HG03159 (cell line): ENCODE data around the gene TYW1B.
"Not testable (repeated sequence)": the region's sequence is repeated elsewhere in the genome, so short reads cannot be mapped to it uniquely, and the experiment has no call there.

ENCODE experiments used
- ATAC-seq: cut with Tn5 transposase; IDR thresholded peaks from one replicate; pipeline ENCODE4 v1.9.1; 2021; ENCODE audit warnings: mild to moderate bottlenecking, moderate library complexity; ENCODE audit not compliant: unreplicated experiment

The TYW1B gene

DNA sequence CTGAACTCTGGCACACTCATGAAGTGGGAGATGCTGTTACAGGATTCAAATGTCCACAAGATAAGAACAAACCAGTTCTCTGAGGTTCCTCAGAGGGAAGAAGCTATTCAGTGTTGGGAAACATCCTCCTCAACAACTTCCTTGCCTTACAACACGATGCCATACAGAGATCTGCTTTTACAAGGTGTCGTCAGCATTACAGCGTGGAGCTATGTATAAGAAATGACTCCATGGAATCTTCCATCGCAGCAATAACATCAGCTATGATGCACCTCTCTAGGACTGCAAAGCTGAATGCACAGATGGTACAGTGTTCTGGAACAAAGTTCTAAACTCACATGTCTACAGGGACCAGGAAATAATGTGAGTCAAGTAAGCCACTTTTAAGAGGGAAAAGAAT, 122.3 kb downstream of the TYW1B start:
- ATAC-seq: not testable (repeated sequence)

DNA sequence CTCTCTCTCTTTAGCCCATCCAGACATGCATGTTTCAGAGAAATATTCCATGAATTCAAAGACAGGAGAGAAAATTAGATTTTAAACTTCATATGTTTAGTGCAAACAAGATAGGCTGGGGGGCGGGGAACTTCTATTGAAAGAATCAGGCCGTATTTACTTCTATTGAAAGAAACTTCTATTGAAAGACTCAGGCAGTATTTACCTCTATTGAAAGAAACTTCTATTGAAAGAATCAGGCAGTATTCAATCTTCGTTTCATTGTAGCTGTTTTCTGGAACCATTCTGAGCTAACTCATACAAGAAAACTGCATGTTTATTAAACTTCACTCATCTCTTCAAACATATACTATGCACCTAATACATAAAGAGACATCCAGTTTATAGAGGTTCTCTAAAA, 123.1 kb downstream of the TYW1B start:
- no peak for ATAC-seq

DNA sequence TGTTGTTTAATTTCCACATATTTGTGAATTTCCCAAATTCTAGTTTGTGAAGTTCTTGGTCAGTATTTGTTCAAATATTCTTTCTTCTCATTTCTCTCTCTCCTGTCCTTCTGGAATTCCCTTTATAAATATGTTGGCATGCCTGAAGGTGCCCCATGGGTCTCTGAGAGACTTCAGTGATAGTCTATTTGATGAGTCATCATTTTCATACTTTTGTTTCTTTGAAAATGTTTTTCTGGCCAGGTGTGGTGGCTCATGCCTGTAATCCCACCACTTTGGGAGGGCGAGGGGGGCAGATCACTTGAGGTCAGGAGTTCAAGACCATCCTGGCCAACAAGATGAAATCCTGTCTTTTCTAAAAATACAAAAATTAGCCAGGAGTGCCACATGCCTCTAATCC, 127.5 kb downstream of the TYW1B start:
- not testable (repeated sequence) for ATAC-seq

DNA sequence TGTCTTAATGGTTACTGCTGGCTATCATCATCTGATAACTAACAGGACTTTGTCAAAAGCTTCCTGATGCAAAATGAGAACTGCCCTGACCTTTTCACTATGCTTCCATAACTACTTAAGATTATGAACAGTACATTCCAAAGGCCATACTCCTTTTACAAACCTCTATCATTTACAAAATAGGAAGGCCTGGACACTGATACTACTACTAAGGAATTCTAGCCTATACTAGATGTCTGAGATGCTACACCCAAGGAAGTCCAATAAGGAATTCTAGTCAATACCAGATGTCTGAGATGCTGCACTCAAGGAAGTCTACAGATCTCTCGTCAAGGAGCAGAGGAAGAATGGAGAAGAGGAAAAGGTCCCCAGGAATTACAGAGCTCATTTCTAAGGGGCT, 130.9 kb downstream of the TYW1B start:
- ATAC-seq: not testable (repeated sequence)

DNA sequence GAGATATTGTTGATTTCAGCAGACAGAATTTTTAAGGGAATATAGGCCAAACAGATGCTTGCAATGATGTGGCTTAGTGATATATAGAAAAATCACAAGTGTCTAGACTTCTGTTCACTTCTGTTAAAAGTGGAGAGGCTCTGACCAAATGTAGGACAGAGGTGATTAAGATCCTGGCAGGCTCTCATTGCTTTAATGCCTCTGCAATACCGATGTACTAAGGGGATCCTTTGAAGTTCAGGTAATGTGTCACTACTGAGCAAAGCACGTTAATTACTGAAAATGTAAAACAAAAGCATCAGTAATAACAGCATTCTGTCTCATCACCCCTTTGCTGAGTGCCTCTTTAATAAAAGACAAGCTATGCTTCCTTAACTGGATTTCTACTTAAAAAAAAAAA, 131.4 kb downstream of the TYW1B start:
- not testable (repeated sequence) for ATAC-seq

DNA sequence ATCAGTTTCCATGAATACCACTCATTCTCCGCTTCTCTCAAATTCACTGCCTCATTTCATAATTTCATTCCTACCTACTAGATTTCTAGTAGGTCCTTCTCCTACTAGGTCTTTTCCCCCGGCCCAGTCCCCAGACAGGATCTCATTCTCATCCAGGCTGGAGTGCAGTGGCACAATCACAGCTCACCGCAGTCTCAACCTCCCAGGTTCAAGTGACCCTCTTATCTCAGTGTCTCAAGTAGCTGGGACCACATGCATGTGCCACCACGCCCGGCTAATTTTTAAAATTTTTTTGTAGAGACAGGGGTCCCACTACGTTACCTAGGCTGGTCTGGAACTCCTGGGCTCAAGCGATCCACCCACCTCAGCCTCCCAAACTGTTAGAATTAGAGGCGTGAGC, 132.5 kb downstream of the TYW1B start:
- ATAC-seq: not testable (repeated sequence)

DNA sequence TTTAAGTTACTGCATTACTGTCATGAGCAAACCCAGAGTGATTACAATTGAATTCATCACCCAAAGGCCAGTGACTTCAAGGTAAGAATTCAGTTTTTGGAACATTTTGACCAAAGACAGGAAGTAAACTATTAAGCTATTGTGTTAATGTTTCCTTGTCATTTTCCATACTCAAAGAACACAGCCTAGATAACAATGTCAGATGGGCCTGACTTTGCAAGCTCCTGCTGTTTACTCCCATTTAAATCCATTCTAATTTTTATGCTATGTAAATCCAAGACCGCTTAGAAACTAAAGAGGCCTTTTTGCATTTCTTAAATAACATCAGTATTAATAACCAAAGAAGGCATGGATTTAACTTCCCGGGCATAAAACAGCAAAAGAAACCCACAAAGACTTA, 136.6 kb downstream of the TYW1B start:
- not testable (repeated sequence) for ATAC-seq

DNA sequence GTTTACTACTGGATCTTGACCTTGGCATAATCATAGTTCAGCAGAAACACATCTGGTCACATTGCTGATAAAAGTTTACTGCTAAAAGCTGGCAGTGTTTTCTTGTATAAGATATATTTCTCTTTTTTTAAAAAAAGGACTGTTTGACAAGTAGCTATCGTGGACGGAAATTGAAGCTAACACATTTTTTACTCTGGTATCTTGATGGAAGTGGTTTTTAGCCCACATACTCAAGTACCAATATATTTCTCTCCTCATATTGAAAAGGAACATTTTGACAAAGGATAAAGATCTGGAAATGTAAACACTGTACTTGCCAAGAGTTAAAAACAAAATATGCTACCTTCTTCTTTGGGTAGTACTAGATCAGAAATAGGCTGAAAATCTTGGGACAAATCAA, 137.8 kb downstream of the TYW1B start:
- ATAC-seq: not testable (repeated sequence)

DNA sequence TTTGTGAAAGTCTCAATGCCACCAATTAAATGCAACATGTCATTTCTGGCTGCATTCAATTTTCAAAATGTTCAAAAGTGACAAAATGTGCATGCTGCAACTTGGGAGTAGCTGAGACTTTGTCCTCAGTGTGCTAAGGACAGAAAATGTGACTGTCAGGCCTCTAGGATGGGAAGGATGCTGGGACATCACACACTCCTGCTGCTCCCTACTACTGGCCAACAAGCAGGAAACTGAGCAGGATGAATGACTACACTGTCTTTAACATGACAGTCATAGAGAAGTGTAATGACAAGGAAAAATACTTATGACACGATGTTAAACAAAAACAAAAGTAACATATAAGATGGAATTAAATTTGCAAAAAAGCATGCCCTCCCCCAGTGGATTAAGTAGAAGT, 138.7 kb downstream of the TYW1B start:
- ATAC-seq: not testable (repeated sequence)

DNA sequence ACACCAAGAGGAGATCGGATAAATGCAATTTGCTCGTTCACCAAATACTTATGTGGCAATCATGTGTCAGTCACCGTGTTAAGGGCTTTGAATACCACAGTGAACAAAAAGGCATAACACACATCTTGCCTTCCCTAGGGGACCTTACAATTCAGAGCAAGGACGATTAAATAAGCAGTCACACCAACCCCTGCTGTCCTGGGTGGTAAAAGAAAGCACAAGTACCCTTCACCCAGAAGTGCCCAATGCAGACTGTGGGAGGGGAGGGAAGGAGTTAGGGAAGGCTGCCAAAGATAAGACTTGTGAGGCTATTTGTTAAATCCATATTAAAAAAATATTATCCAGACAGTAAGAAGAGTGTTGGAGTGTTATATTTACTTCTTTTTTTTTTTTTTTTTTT, 146.8 kb downstream of the TYW1B start:
- not testable (repeated sequence) for ATAC-seq

DNA sequence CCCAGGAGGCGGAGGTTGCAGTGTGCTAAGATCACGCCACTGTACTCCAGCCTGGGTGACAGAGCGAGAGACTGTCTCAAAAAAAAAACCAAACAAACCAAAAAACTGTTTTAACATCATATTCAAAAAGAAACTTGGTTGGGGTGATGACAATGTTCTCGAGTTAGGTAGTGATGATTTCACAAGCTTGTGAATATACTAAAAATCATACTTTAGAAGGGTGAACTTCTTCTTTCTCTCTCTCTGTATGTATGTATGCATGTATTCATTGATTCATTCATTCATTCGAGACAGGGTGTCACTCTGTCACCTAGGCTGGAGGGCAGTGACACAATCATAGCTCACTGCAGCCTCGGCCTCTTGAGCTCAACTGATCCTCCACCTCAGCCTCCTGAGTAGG, 151.1 kb downstream of the TYW1B start:
- ATAC-seq: not testable (repeated sequence)

DNA sequence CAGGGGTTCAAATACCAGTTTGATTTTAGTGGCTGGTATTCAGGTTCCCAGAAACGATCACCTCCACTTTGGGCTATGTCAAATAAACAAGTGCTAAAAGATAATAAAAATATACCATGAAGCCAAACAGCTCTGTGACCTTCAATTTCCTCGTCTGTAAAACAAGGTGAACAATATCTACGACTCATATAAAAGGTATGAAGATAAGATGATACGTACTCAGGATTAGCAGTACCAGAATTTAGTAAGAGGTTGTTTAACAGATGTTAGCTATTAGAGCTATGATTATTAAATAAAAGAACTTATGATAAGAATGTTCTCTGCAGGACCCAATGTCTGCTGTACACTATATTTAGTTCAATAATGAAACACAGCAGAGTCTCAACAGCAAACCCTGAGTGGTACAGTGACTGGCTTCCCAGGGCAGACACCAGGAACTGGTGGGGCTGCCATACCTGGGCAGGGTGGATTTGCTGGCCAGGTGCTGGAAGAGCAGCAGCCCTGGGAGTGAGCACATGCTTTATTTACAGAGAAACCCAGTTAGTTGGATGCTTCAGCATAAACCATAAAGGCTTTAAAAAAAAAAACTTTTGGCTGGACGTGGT, 151.8 kb downstream of the TYW1B start:
- ATAC-seq: not testable (repeated sequence)

DNA sequence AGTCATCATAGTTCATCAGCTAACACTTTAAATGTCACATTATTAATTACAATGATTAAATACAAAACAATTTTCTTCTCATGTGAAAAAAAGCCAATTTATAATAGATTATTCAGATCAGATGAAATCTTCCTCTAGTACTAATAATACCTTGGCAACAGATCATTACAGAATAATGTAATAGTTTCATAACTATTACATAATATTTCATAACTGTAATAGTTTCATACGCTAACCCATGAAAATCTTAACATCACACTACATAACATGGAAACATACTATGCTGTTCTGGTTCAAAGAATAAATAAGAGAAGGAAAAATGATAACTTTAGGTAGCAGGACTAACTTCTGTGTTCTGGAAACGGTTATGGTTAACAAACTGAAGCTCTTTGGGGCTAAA, 152.3 kb downstream of the TYW1B start:
- not testable (repeated sequence) for ATAC-seq

DNA sequence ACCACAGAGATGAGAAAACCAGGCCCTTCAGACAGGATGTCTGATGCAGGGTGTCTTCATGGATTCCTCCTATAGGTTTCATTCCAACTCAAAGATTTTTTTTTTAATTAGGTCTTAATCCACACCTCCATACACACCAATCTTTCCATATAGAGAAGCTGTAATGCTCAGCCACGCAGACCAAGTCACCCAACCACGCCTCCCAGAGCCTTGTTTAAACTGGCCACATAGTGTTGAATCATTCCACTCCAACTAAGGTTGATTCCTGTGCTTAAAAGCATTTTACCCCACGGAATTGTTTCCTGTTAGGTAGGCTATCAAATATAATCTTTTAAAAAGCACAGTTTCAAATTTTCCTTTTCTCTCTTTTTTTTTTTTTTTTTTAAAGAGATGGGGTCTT, 153.6 kb downstream of the TYW1B start:
- no peak for ATAC-seq

DNA sequence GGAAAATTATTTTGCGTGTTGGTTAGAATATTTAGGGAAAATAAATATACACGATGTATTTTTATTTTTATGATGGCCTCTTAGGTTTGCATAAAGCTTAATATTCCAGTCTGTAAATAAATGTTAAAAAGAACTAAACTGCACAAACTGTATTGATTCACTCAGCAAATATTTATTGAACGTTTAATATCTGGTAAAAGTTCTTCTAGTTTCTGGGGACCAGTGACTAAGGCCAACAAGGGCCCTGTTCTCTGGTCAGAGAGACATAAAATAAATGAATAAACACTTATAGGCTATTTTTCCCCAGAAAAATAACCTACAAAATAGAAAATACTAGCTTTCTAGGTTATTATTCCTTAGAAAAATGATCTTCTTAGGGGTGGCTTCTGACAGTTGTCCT, 157.2 kb downstream of the TYW1B start:
- not testable (repeated sequence) for ATAC-seq

DNA sequence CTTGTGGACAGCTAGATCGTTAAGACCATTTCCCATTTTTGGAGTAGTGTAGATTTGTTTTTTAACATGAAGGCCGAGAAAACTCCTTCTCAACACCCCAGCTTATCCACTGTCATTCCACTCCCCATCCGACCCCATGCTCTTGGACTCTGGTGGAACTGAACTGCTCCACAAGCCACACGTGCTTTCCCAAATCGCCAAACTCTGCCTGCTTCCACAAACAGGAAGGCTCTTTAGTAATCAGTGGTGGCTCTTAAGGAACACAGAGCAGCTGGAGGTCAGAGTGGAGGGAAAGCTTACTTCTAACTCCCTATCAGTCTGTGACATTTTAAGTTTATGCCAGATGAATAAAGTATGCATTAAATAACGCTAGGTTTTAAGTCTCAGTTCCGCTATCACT, 159.6 kb downstream of the TYW1B start:
- not testable (repeated sequence) for ATAC-seq

DNA sequence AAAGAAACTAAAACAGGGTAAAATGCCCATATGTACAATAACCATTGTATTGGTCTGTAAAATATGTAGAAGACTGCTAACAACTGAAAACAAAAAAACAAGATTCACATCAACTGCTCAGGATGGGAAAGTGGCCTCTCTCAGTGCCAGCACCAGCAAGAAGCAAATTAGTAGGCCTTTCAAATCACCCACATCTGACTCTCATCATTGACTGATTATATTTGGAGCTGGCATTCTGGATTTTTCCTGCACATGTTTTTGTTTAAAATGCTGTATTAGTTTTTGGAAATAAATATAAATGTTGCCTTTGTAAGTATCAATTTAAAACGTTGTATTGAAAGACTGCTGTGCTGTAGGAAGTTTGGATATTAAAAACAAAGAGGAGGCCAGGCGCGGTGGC, 161.0 kb downstream of the TYW1B start:
- ATAC-seq: not testable (repeated sequence)

DNA sequence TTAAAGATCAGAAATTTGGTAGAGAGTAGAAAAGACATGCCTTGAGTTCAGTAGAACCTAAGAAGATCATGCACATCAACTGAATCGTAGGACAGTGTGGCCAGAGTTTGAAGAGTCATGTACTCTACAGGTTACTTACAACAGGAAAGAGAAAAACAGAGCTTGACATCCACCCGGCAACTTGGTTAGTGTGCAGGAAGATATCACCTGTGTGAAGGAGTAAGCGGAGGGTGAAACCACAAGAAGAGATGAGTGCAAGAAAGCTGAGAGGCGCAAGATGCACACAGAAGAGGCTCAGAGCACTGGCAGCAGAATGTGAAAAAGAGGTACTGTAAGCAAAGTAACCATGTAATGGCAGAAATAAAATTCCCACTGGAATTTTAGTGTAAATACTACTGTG, 179.4 kb downstream of the TYW1B start:
- ATAC-seq: not testable (repeated sequence)

DNA sequence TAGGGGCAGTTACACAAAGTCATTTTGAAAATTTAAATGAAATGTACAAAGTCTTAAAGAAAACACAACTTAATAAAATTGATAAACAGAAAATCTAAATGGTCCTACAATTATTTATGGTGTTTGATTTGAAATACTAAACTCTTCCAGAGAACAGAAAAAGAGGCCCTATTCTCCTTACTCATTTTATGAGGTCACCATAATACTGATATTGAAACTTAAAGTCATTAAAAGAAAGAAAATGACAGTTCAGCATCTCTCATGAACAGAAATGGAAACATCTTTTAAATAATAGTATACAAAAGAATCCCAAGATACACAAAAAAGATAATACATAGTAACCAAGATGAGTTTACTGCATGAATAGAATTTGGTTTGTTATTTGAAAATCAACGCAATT, 184.3 kb downstream of the TYW1B start:
- not testable (repeated sequence) for ATAC-seq

DNA sequence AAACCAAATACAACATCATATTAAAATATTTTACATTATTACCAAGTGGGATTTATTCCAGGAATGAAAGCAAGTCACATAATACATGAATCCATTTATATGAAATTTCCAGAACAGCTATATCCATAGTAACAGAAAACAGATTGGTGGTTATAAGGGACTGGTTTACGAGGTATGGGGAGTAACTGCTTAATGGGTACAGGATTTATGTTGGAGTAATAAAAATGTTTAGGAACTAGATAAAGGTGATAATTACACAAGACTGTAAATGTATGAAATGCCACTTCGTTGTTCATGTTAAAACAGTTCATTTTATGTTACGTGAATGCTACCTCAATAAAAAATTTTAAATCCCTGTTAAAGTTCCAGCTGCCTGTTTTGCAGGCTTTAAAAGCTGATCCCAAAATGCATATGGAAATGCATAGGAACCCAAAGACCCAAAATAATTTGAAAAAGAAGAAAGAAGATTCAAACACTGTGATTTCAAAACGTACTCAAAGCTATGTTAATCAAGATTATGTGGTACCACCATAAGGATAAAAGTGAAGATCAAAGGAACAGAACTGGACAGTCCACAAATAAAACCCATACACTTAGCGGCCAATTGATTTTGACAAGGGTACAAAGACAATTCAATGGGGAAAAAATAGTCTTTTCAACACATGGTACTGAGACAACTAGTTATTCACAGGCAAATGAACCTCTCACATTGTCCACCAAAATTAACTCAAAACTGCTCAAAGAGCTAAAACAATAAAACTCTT, 186.3 kb downstream of the TYW1B start:
- ATAC-seq: not testable (repeated sequence)

DNA sequence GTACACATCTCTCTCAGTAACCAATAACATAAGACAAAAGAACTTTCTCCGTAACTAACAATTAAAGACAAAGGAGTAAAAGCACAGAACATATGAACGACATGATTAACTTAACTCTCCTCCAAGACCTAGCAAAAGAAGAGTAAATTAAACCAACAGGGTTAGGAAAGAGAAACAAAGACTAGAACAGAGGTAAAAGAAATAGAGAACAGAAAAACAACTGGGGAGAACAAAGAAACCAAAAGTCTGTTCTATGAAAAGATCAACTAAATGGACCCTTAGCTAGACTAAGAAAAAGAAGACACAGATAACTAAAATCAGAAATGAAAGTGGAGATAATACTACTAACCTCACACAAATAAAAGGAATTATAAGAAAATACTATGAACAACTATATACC, 187.3 kb downstream of the TYW1B start:
- peak; percentile 82 for ATAC-seq

DNA sequence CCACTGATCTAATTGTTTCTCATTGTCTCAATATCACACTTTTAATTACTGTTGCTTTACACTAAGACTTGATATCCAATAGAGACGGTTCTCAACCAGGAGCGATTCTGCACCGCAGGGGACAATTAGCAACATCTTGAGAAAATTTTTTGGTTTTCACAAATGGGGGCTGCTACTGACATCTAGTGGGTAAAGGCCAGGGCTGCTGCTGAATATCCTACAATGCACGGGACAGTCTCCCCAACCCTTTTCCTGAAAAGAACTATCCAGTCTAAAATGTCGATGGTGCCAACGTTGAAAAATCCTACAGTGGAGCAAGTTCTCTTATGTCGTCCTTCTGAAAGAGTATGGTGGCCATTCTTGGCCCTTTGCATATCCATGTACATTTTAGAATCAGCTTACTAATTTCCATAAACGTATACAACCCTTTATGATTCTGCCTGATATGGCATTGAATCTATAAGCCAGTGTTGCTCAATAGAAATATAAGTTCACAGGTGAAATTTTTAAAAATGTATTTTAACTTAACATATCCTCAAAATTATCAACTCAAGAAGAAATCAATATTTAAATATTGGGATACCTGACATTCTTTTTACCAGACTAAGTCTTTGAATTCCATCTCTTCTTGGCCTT, 192.6 kb downstream of the TYW1B start:
- ATAC-seq: not testable (repeated sequence)
